Stimulated activated naive CD8-positive, alpha-beta T cell treated with anti-CD3 and anti-CD28 coated beads, Interleukin-15, amount 100 ng/mL, for 72 hours (primary cell): Measurements from ENCODE around the gene CNP.
"Not testable (repeated sequence)": the region's sequence is repeated elsewhere in the genome, so short reads cannot be mapped to it uniquely, and the experiment has no call there.

Experiments used
- ATAC-seq: fragments of 150-1000 bp; cut with Tn5 transposase; 2 replicates; pipeline ENCODE4 v1.10.0; 2021; ENCODE audit warnings: mild to moderate bottlenecking, moderate library complexity
- DNase-seq, 2 donors: peaks; one replicate each; pipeline ENCODE4 v3.0.0; 2021 to 2022
- H3K27ac Mint-ChIP-seq, 2 donors: one replicate each; pipeline ENCODE4 v1.8.0; 2022; ENCODE audit warnings: mild to moderate bottlenecking in 2 of 2, mixed read lengths in 2 of 2, moderate library complexity in 2 of 2
- H3K27me3 Mint-ChIP-seq: one replicate; pipeline ENCODE4 v1.8.0; 2022; ENCODE audit warnings: mixed read lengths
- H3K4me1 Mint-ChIP-seq: one replicate; pipeline ENCODE4 v1.8.0; 2022; ENCODE audit warnings: mild to moderate bottlenecking, mixed read lengths
- H3K4me3 Mint-ChIP-seq, 2 donors: one replicate each; pipeline ENCODE4 v1.8.0; 2022; ENCODE audit warnings: mild to moderate bottlenecking in 2 of 2, mixed read lengths in 2 of 2, moderate library complexity in 1 of 2
- H3K9me3 Mint-ChIP-seq, 2 donors: one replicate each; pipeline ENCODE4 v1.8.0; 2022; ENCODE audit warnings: mixed read lengths in 2 of 2

Gene CNP

GRCh38 chr17:41966463-41967140, at the start of gene CNP:
TSS of gene CNP (plus strand) at chr17:41966795. CDS start at chr17:41966885, 90 bp downstream.
- Mint-ChIP-seq H3K4me3 (peak within 1 kb of the TSS; percentile 83 to 91), H3K27ac (peak within 1 kb of the TSS; percentile 76 to 92), H3K4me1 (peaks cover 63% of the 10 kb centered on the region), H3K27me3 (no peaks in the 10 kb centered on the region), H3K9me3 (no peaks in the 10 kb centered on the region)
- DNase-seq (peak; percentile 89), ATAC-seq (peak; percentile 87)

- DNase-seq = no peak
- Mint-ChIP-seq H3K27ac (peak overlapping the region in 1 of 2 donors; percentile 69), H3K9me3 (no peaks in the 10 kb centered on the region), H3K4me3 (peak overlapping the region; percentile 92 to 98), H3K4me1 (peaks cover 62% of the 10 kb centered on the region), H3K27me3 (no peaks in the 10 kb centered on the region)
- no peak for ATAC-seq
These were observed 49.4 kb upstream of the CNP start for GRCh38 chr17:41917192-41917591.

GRCh38 chr17:41917679-41918313, 48.8 kb upstream of the CNP start:
- H3K4me1 Mint-ChIP-seq = peaks cover 59% of the 10 kb centered on the region
- ATAC-seq = peak; percentile 10
- peak in 1 of 2 donors; percentile 40 for DNase-seq
- no peaks in the 10 kb centered on the region for H3K27me3 Mint-ChIP-seq
- peak overlapping the region; percentile 59 to 69 for H3K27ac Mint-ChIP-seq
- no peaks in the 10 kb centered on the region for H3K9me3 Mint-ChIP-seq
- peak overlapping the region; percentile 92 to 98 for H3K4me3 Mint-ChIP-seq

- peak within 1 kb of the TSS; percentile 96 for H3K27ac Mint-ChIP-seq
- H3K9me3 Mint-ChIP-seq = no peaks in the 10 kb centered on the region
- peak; percentile 99 for ATAC-seq
These were observed 48.1 kb upstream of the CNP start, which contains the start of gene ACLY for GRCh38 chr17:41918314-41919164. TSS of gene ACLY (minus strand) at chr17:41918951. CDS start at chr17:41913873, 5,078 bp downstream.

GRCh38 chr17:41919165-41919817, 47.3 kb upstream of the CNP start:
- ATAC-seq = peak; percentile 19
- Mint-ChIP-seq H3K27ac (peak overlapping the region in 1 of 2 donors; percentile 96), H3K4me3 (peak overlapping the region; percentile 92 to 98), H3K27me3 (no peaks in the 10 kb centered on the region), H3K9me3 (no peaks in the 10 kb centered on the region), H3K4me1 (peaks cover 46% of the 10 kb centered on the region)
- DNase-seq = no peak

More at GRCh38 chr17:41918314-41919164, 48.1 kb upstream of the CNP start, which contains the start of gene ACLY:
- peak; percentile 96 to 97 for DNase-seq
- peak within 1 kb of the TSS; percentile 92 to 98 for H3K4me3 Mint-ChIP-seq
- peaks cover 54% of the 10 kb centered on the region for H3K4me1 Mint-ChIP-seq
- H3K27me3 Mint-ChIP-seq = no peaks in the 10 kb centered on the region

- Mint-ChIP-seq H3K27me3 (no peaks in the 10 kb centered on the region), H3K9me3 (no peaks in the 10 kb centered on the region), H3K27ac (no peak overlapping the region)
These were observed 46.6 kb upstream of the CNP start for GRCh38 chr17:41919840-41920579.

GRCh38 chr17:41920580-41920955, 46.0 kb upstream of the CNP start:
- Mint-ChIP-seq H3K4me1 (peaks cover 33% of the 10 kb centered on the region), H3K27me3 (no peaks in the 10 kb centered on the region), H3K27ac (no peak overlapping the region), H3K4me3 (no peak overlapping the region), H3K9me3 (no peaks in the 10 kb centered on the region)
- ATAC-seq (no peak), DNase-seq (no peak)

More at GRCh38 chr17:41919840-41920579, 46.6 kb upstream of the CNP start:
- no peak for DNase-seq
- H3K4me3 Mint-ChIP-seq = peak overlapping the region; percentile 92 to 98
- ATAC-seq = no peak
- H3K4me1 Mint-ChIP-seq = peaks cover 39% of the 10 kb centered on the region

- no peak for DNase-seq
- no peak overlapping the region for H3K27ac Mint-ChIP-seq
These were observed 40.5 kb upstream of the CNP start for GRCh38 chr17:41925991-41926590.

GRCh38 chr17:41928693-41929251, 37.8 kb upstream of the CNP start:
- no peaks in the 10 kb centered on the region for H3K9me3 Mint-ChIP-seq
- no peak overlapping the region for H3K27ac Mint-ChIP-seq
- H3K4me3 Mint-ChIP-seq = peak overlapping the region; percentile 92 to 96
- DNase-seq (no peak), ATAC-seq (no peak)
- H3K4me1 Mint-ChIP-seq = peaks cover 36% of the 10 kb centered on the region
- H3K27me3 Mint-ChIP-seq = no peaks in the 10 kb centered on the region

More at GRCh38 chr17:41925991-41926590, 40.5 kb upstream of the CNP start:
- Mint-ChIP-seq H3K4me1 (peaks cover 24% of the 10 kb centered on the region), H3K4me3 (no peak overlapping the region), H3K27me3 (no peaks in the 10 kb centered on the region), H3K9me3 (no peaks in the 10 kb centered on the region)
- ATAC-seq = no peak

GRCh38 chr17:41930009-41930832, 36.4 kb upstream of the CNP start, which contains the start of gene ODAD4:
TSS of gene ODAD4 (plus strand) at chr17:41930617. CDS start at chr17:41930724, 107 bp downstream.
- no peaks in the 10 kb centered on the region for H3K9me3 Mint-ChIP-seq
- ATAC-seq = peak; percentile 99

GRCh38 chr17:41930833-41931156, 35.8 kb upstream of the CNP start:
- not testable (repeated sequence) for H3K9me3 Mint-ChIP-seq, DNase-seq, H3K27me3 Mint-ChIP-seq
- Mint-ChIP-seq H3K27ac (peak overlapping the region; percentile 94 to 95), H3K4me3 (peak overlapping the region; percentile 92 to 96), H3K4me1 (peaks cover 36% of the 10 kb centered on the region)
- ATAC-seq = peak; percentile 65

More at GRCh38 chr17:41930009-41930832, 36.4 kb upstream of the CNP start, which contains the start of gene ODAD4:
- peak within 1 kb of the TSS; percentile 94 to 95 for H3K27ac Mint-ChIP-seq
- no peaks in the 10 kb centered on the region for H3K27me3 Mint-ChIP-seq
- H3K4me1 Mint-ChIP-seq = peaks cover 36% of the 10 kb centered on the region
- DNase-seq = peak; percentile 92 to 95
- H3K4me3 Mint-ChIP-seq = peak within 1 kb of the TSS; percentile 92 to 96

- Mint-ChIP-seq H3K4me3 (peak overlapping the region; percentile 92 to 96), H3K4me1 (peaks cover 36% of the 10 kb centered on the region)
- not testable (repeated sequence) for H3K27me3 Mint-ChIP-seq, ATAC-seq, H3K27ac Mint-ChIP-seq, DNase-seq, H3K9me3 Mint-ChIP-seq
These were observed 34.9 kb upstream of the CNP start for GRCh38 chr17:41931715-41932114.

- Mint-ChIP-seq H3K27me3 (no peaks in the 10 kb centered on the region), H3K4me3 (peak overlapping the region in 1 of 2 donors; percentile 33), H3K9me3 (no peaks in the 10 kb centered on the region), H3K27ac (peak overlapping the region in 1 of 2 donors; percentile 54), H3K4me1 (peaks cover 36% of the 10 kb centered on the region)
- ATAC-seq = no peak
- DNase-seq = no peak
These were observed 33.7 kb upstream of the CNP start for GRCh38 chr17:41932816-41933389.
